ENCODE measurements around the gene RNF217.
A peak's percentile ranks its signal among the peaks of the same experiment; 100 is the strongest.

GRCh38 chr6:124999105-124999764, 37.0 kb downstream of the RNF217 start:
- TF ChIP-seq CTCF (IDR thresholded peaks at IDR 0.05) (no peak), POLR2A (IDR thresholded peaks at IDR 0.05) (no peak), POLR2AphosphoS5 (IDR thresholded peaks at IDR 0.05) (peak in 2 of 3 donors; percentile 67 to 80)
